Ishikawa (cell line): ENCODE results near the gene SLC45A3.

Experiments
- CEBPB ChIP-seq: IDR thresholded peaks from 2 replicates; pipeline ENCODE4 v1.6.1; 2012
- EGR1 ChIP-seq: IDR thresholded peaks from 2 replicates; pipeline ENCODE4 v1.6.1; 2012
- EP300 ChIP-seq: IDR thresholded peaks from 2 replicates; pipeline ENCODE4 v1.6.1; 2012; ENCODE audit warnings: borderline replicate concordance
- RAD21 ChIP-seq: IDR thresholded peaks from 2 replicates; pipeline ENCODE4 v1.6.1; 2012; ENCODE audit warnings: low read depth
- TCF12 ChIP-seq: IDR thresholded peaks from 2 replicates; pipeline ENCODE4 v1.6.1; 2012; ENCODE audit warnings: low read depth
- TF ChIP-seq, protein P1 (sequence below): IDR thresholded peaks from 2 replicates; pipeline ENCODE4 v1.6.1; 2012

- no peak for TF ChIP-seq EP300
- TF ChIP-seq, protein P1, sequence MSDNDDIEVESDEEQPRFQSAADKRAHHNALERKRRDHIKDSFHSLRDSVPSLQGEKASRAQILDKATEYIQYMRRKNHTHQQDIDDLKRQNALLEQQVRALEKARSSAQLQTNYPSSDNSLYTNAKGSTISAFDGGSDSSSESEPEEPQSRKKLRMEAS: no peak
- TF ChIP-seq RAD21: no peak
- TF ChIP-seq EGR1: no peak
- TF ChIP-seq CEBPB: no peak
- TF ChIP-seq TCF12: no peak
Measured at GRCh38 chr1:205725514-205725913, 45.2 kb upstream of the SLC45A3 start.
